GM13976 (cell line): ENCODE results near the gene SPINK2.

Experiments
- DNase-seq: peaks from one replicate; pipeline ENCODE4 v3.0.0; 2012; ENCODE audit warnings: low spot score
- CTCF ChIP-seq: IDR thresholded peaks from 2 replicates; pipeline ENCODE4 v1.5.1; 2012; ENCODE audit warnings: borderline replicate concordance, mild to moderate bottlenecking; ENCODE audit not compliant: insufficient read depth; ENCODE audit errors: extremely low read depth, missing control alignments, control extremely low read depth
- in situ Hi-C: fragments of 300-500 bp; cut with MboI; formaldehyde crosslinking; loops from one replicate; pipeline ENCODE4 v1.12.0; 2022; ENCODE audit warnings: low sequenced_read_pairs, mixed read lengths, inconsistent platforms; ENCODE audit not compliant: unreplicated experiment

SPINK2 gene

DNA sequence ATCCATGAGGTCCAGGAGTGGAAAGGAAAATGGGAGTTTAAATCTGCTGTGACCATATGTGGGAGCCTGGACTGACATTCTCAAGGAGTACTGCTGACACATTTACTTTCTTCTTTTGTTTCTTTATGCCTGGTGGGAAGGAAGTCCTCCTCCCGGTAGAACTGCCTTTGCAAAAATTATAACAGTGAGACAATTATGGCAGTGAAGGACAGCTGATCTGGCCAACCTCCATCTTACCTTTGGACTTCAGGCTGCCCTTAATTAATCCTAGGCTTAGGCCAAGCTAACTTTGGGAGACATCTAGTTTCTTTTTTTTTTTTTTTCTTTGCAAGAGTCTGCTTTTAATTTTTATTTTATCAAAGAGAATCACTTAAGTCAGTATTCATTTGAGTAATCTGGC is 61.3 kb downstream of the SPINK2 start:
- TF ChIP-seq CTCF: no peak
- in situ Hi-C loops: no loop called here
- DNase-seq: no peak
